ENCODE data around the gene DCAF6.
"Not testable (repeated sequence)": the region's sequence is repeated elsewhere in the genome, so short reads cannot be mapped to it uniquely, and the experiment has no call there.

The DCAF6 gene

DNA sequence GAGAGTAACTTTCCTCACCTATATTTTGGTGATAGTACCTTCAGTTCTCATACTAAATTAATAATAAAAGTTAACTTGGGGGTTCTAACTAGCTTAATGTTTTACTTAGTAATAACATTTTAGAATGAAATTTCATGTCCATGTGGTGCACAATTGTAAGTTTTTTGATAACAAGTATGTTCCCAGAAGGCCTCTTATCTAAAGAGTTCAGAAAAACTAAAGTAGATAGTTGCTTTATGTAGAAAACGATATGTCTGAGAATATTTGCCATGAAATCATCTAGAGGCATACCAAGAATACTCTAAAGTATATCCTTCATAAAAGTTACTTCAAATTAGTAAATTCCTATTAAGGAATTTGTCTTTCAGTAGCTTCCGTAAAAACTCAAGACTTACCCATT lies 12.4 kb upstream of the DCAF6 start:
- DNase-seq: no peak

DNA sequence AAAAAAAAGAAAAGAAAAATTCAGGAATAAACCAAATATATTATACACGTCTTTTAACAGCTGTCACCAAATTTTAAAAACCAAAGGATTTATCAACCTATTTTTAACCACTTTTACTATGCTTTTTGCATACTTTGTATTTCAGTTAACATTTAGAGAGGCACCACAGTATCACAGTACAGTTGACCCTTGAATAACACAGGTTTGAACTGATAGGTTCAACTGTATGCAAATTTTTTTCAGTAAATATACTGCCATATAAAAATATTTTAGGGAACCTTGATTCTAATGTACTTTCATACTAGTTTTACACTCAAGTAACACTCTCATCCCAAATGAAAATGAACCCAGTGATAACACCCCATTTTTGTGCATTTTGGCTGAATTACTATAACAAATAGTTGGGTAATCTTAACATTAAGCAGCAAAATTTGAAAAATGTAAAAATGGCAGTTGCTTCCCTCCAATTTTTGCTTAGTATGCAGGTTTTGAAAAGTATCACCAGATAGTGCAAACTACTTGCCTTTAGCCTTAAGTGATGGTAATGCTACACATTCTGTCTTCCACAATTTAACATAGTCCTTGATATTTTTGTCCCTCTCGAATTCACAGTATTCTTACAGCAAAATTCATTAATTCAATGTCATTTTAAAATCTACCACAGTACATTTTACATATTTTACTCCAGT lies 11.8 kb upstream of the DCAF6 start:
- DNase-seq: no peak

DNA sequence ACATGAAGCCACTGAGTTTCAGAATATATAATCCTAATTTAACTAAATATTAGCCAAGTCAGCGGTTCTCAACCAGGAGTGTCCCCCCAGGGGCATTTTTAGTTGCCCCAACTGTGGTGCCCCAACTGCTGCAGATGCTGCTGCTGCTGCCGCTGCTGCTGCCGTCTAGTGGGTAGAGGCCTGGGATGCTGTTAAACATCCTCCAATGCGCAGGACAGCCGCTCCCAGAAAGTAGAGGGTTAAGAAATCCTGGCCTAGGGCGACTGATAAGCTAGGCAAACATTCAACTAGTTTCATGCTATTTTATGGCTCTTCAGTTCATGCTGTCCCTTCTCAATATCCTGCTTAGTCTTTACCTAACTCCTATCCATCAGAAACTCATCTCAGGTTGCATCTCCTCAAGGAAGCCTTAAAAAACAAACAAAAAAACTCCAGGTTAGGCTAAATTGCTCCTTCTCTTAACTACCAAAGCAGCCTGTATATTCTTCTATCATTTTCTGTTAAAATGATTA lies 9.9 kb upstream of the DCAF6 start:
- DNase-seq: no peak

DNA sequence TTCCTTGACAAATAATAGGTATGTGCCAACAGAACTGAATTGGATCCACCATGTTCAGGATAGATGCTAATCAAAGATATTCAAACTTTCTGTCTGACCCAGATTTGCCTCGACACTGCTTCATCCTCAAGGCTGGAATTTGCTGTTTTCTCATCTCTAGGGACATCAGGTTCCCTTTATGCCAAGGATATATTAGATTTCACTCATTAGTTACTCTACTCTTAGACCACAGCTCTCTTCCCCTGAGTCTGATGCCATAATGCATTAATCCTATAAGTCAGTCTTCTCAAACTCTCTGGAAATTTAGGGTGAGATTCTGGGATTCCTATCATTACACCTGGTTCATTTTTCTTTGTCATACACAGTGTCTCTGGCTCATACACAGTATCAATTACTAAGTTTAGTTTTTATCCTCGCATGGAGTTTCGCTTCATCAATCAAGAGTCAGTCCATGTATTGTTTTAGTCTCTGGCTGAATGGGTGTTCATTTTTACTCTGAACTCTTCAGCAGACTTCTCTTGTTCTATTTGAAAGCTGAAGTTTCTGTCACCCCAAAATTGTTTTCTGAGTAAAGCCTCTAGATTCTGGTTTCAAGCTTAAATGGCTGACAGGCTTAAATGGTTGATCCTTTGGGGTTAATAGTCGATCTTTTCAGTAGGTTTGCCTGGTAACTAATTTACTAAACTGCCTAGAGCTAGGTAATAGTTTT lies 9.3 kb upstream of the DCAF6 start:
- DNase-seq: no peak

DNA sequence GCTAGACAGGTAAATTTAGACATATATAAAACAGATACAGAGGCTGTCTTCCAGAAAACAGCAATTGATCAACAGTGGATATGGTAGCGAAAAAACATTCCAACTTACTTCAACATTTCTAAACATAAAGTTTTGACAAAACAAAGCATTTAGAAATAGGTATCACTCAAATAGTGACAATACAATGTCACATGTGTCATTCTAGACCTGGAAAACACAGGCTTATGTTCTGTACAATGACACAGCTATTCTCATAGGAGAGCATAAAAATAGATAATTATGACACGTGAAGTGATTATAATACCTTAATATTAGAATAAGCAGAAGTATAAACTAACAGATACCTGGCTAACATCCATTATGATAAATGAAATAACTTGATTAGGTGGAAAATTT lies 8.0 kb upstream of the DCAF6 start:
- DNase-seq: no peak

DNA sequence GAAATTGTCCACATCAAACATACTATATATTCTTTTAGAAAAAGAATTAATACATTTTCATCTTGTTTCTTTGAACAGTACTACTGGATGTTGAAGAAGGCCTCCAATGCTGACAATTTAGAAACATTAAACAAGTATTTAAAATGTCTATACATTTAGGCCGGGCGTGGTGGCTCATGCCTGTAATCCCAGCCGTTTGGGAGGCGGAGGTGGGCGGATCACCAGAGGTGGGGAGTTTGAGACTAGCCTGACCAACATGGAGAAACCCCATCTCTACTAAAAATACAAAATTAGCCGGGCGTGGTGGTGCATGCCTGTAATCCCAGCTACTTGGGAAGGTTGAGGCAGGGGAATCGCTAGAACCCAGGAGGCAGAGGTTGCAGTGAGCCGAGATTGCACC lies 7.6 kb upstream of the DCAF6 start:
- DNase-seq: not testable (repeated sequence)

DNA sequence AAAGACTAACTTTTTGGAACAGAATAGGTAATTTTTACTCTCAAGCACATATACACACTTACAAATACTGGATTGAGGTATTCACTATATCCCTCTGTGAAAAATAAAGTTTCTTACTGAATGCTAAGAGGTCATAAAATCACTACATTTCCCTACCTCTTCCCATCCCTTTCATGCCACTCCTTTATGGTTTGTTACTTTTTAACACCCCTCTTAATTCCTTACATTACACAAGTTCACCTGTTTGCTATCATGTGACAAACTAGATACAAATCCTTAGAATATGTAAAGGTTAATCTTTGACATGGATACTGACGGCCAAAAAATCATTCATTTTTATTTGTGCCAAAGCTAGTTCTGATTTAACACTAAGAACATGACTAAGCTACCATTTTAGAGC lies 6.8 kb upstream of the DCAF6 start:
- no peak for DNase-seq

DNA sequence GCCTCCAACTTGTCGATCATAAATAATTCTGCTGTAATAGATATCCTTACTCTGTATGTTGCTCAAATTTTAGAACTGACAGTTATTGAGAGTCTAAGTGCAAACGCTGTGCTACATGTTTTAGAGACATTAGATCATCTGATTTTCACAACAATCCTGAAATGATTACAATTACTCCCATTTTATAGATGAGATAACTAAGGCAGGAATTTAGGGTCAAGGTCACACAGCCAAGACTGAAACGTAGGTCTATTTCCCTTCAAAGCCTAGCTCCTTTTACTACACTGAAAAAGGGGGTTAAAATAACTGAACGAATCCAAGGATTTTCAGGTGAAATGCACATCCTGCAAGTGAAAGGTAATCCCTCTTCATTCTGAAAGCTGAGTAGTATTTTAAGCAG lies 2.7 kb upstream of the DCAF6 start:
- no peak for DNase-seq

DNA sequence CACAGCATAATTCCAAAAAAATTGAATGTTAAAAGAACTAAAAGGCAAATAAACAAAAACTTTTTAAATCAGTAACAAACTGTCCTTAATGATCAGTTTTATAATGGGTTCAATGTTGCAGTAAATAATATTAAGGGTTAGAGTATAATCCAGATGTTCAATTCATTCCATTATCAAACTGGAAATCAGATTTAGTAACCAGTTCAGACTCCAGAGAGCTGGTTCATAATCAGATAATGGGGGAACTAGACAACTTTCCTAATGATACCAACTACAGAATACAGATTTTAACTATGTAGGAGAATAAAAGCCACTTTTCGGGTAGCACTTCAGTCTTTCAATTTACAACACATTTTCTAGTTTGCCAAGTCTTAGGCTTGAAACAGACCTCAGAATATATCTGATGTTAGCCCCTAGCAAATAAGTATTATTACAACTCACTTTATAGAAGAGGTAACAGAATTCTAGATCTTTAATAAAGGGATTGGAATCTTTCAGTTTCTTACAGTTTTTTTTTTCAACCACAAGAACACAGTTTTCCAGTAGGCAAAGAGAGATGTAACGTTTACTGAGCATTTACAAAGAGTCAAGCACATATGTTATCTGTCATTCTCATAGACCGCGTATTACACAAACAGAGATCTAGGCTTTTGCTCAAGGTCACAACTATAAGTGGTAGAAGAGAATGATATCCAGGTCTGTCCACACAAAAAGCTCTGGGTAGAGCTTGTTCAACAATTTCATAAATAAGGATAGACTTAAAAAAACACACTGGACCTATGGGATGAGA lies 1.9 kb upstream of the DCAF6 start:
- no peak for DNase-seq

DNA sequence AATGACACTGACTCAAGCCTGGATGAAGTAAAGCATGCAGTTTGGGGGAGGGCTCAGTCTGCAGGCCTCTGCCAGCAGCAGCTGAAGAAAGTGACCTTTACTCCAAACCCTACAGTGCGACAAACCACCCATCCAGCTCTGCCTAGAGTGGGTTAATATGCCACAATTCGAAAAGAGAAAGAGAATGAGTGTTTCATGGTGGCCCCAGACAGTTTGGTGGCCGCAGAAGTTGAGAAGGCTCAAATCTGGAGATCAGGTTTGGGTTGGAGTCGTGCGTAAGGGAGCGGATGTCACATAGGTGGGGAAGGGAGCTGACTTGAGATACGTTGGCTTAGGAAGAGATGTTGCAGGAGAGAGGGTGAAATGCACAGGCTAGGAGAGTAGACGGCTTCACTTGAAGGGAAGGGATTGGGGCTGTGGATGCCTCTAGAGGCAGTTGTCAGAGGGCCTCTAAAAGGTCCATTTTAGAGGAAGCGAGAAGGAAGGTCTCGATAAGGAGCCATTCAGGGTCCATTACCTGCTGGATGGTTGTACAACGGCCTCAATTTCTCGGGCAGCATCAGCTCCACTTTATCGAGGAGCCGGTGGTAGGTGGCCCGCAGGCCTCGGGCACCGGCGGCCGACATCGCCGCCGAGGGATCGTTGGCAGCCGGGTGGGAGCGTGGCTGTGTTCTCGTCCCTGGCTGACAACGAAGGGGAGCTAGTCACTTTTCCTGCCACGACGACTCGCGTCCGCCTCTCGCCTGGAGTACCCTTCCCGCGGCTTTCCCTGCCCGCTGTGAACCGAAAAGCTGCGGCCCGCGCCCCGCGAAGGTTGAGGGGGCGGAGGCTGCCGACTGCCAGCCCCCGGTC lies 1.0 kb upstream of the DCAF6 start:
- DNase-seq: no peak

DNA sequence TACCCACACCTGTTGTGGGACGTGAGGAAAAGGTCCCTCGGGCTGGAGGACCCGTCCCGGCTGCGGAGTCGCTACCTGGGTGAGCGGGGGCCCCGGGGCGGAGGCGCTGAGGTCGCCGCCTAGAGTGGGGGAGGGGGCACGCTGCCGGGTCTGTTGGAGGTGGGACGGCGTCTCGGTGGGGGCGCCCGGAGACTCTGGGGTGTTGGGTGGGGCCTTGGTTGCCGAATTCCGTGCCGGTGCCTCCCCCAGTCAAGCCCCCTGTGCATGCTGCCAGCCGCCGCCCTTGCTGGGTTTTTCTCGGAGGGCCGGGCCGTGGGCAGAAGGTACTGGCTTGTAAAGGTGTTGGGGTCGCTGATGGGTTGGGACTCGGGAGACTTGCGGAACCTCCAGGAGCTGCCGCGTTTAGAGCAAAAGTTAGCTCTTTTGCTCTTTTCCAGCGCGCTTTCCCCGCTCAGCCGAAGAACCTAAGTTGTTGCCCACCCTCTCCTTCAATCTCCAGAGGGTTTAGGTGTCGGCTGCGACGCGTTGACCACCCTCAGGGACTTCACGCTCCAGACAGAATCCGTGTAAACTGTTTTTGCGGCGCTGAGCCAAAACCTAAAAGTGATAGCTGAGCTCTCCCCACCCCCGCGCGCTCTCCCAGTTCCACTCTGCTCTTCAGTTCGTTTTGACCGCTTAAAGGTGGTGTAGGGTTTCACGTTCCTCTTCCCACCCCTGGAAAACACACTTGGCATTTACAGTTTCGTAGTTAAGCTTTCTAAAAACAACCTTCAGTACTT lies 636 bp downstream of the DCAF6 start, which contains the start of gene MPC2:
MPC2 (minus strand) TSS at position 143 of the 779 bp plus-strand sequence. CDS start 1,231 bp downstream, outside the sequence.
- peak; percentile 46 for DNase-seq

DNA sequence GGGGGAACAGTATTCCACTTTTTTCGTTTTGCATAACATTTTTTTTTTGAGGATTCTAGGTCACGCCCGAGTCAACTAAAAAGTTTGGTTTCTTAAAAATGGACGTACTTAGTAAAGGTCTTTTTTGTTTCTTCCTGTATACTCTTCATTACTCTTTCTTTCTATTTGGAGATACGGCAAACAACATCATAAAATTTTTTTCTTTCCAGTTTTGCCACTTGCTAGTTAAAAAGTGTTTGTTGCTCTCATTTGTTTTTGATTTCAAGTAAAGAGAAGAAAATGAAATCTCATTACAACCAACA lies 1.2 kb downstream of the DCAF6 start:
- no peak for DNase-seq

DNA sequence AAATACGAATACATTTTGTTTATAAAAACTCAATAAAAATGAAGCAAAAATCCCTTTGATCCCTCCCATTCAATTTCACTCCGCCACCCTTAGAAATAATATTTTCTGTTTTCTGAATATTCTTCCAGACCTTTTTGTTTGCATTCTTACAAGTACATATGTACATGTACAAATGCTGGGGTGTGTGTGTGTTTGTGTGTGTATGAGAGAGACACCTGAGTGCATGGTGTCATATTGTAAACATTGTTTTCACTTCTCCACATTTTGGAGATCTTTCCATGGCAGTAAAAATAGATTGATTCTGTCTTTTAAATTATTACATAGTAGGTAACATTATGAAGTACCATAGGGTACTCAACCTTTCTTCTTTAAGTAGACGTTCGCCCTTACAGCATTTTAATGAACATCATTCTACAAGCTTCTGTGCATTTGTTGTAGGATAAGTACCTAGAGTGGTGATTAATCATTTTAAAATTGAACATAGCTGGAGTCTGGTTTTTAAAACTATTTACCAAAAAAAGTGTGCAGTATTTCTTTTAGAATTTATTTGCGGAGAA lies 1.7 kb downstream of the DCAF6 start:
- no peak for DNase-seq

DNA sequence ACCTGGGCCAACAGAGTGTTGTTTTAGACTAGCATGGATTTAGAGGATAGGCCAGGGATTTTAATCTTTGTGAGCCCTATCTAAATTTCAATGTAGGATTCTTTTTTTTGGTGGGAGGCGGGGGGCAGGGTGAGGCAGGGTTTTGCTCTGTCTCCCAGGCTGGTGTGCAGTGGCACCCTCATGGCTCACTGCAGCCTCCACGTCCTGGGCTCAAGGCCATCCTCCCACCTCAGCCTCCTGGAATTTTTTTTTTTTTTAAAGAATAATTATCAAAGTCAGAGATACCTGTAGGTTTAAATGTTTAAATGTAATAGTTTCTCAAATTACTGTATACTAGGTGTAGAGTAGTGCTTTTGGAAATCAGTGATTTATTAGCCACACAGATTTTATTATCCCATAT lies 3.8 kb downstream of the DCAF6 start:
- DNase-seq: no peak

DNA sequence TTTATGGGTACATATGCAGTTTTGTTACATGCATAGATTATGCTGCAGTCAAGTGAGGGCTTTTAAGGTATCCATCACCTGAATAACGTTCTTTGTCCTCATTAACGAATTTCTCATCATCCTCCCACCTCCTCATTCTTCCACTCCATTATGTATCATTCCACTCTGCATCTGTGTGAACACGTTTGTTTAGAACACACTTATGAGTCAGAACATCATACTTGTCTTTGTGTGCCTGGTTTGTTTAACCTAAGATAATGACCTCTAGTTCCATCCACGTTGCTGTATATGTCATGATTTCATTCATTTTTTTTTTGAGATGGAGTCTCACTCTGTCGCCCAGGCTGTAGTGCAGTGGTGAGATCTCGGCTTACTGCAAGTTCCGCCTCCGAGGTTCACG lies 7.1 kb downstream of the DCAF6 start:
- no peak for DNase-seq

DNA sequence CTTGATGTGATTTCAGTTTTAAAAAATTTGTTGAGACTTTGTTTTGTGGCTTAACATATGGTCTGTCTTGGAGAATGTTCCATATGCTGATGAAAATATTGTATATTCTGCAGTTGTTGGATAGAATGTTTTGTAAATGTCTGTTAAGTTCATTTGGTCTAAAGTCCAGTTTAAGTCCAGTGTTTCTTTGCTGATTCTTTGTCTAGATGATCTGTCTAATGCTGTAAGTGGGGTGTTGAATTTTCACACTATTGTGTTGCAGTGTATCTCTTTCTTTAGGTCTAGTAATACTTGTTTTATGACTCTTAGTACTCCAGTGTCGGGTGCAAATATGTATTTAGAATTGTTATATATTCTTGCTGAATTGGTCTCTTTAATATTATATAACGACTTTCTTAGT lies 11.2 kb downstream of the DCAF6 start:
- DNase-seq: no peak

DNA sequence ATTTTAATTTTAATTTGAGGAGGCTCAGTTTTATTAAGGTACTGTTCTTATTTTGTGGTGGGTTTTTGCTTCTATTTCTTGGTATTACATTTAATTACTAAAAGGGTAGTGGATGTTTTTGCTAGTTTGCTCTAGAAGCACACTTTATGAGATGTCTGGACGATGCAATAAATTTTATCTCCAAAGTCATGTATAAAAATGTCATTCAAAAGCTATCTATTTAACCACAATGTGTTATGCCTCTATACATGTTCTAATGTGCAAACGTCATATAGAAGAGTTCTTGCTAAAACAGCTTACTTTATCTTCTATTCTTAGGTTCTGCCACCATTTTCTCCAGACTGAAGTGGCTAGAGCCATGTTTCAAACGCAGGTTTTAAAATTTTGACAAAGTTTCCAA lies 13.3 kb downstream of the DCAF6 start:
- no peak for DNase-seq

DNA sequence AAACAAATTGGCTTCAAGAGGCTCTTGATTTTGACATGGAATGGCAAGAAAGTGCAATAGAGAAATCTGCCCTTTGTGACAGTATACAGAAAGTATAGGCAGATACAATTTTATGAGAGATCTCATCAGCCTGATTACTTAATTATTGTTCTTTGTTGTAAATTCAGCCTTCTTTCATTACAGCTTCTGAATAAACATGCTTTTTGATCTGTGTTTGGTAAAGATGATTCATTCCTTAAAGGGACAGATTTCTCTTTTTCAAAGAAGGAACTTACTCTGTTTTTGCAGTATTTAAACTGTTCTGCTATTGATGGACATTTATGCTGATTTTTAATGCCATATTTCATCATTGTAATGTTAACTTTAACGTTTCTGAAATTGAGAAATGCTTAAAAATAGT lies 14.1 kb downstream of the DCAF6 start:
- DNase-seq: no peak

DNA sequence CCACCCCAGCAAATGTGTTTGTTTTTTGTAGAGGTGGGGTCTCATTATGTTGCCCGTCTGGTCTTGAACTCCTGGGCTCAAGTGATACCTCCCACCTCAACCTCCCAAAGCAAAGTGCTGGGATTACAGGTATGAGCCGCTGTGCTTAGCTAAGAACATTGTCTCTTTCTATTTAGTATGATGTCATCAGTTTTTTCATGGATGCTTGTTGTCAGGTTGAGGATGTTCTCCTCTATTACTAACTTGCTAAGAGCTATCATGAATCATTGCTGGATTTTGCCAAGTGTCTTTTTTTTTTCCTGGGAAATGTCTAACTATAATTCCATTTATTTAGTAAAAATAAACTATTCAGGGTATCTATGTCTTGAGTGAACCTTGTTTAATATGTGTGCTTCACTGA lies 19.4 kb downstream of the DCAF6 start:
- no peak for DNase-seq

DNA sequence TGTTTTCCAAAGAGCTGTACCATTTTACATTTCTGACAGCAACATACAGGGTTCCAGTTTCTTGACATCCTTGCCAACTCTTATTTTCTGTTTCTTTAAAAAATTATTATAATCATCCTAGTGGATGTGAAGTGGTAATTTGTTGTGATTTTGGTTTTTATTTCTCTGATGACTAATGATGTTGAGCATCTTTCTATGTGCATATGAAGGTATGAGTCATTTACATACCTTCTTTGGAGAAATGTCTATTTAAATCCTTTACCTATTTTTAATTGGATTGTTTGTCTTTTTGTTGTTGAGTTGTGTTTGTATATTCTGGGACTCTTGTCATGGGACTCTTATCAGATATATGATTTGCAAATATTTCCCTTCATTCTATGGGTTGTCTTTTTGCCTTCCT lies 21.2 kb downstream of the DCAF6 start:
- no peak for DNase-seq

DNA sequence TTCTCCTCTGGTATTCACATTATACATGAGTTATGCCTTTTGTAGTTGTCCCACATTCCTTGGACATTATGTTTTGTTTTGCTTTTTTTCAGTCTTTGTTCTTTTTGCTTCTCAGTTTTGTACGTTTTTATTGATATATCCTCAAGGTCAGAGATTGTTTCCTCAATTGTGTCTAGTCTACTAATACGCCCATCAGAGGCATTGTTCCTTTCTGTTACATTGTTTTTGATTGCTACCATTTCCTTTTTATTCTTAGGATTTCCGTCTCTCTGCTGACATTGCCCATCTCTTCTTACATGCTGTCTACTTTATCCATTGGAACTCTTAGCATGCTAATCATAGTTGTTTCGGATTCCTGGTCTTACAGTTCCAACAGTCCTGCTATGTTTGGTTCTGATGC lies 28.2 kb downstream of the DCAF6 start:
- DNase-seq: no peak

DNA sequence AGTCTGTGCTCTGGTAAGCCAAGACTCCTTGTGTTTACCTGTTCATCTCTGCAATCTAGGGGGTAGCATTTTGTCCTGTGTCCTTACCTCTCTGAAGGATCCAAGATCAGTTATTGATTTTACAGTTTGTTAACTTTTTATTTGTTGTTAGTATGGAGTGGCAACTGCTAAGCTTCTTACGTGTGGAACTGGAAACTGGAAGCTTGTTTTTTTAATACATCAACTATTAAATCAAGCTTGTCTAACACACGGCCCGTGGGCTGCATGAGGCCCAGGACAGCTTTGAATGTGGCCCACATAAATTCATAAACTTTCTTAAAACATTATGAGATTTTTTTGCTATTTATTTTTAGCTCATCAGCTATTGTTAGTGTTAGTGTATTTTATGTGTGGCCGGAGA lies 29.6 kb downstream of the DCAF6 start:
- no peak for DNase-seq

All from NCI-H1048 (cell line).